ENCODE results near the gene UGCG. TPM values are rescaled to one million over a fixed set of nuclear protein-coding genes. Genes with fewer than 3 reads are reported as not detected.

Gene UGCG
- polyA plus RNA-seq, 2 of the 4 experiments (the other 2 are of a cell fraction), result 11.6 to 25.9 TPM

GRCh38 chr9:111949919-111950318 lies 53.3 kb downstream of the UGCG start:
- DNase-seq (ENCODE audit: low read depth in 1 of 2, low spot score in 1 of 2) (no peak), FAIRE-seq (no peak), ATAC-seq (no peak)
- H3K4me3 ChIP-seq, result no peak overlapping the region
- H3K27ac ChIP-seq, result no peak overlapping the region
- 94% methylated on average over 3 of the region's 3 CpGs for WGBS (ENCODE audit: missing lambda C conversion rate)
- H3K4me1 ChIP-seq, result peaks cover 2% of the 10 kb centered on the region
- no peaks in the 10 kb centered on the region for H3K9me3 ChIP-seq
- no peak for TF ChIP-seq ESRRA (IDR thresholded peaks at IDR 0.05; ENCODE audit: borderline replicate concordance, low read length)
- TF ChIP-seq HOXB5 (CRISPR knock-in tag; IDR thresholded peaks at IDR 0.05), result no peak
- no peak for TF ChIP-seq EP300 (IDR thresholded peaks at IDR 0.05)
- no peak for TF ChIP-seq JUN (IDR thresholded peaks at IDR 0.05)
- TF ChIP-seq REST (IDR thresholded peaks at IDR 0.05), result no peak
- TF ChIP-seq CBX8 (IDR thresholded peaks at IDR 0.05), result no peak
- ChIA-PET CTCF (interaction anchor here (1.0 to 1.6 kb wide), 3 partner anchors 8 to 27 kb away, joined by 3 to 4 read pairs (median 3); no protein-coding TSS in a partner anchor), POLR2A (no interaction called here)
- H3K4me2 ChIP-seq, result no peak overlapping the region

- H3K27ac ChIP-seq, result no peak overlapping the region
- H3K4me2 ChIP-seq, result no peak overlapping the region
- TF ChIP-seq RARB (CRISPR knock-in tag; IDR thresholded peaks at IDR 0.05) (no peak), MAZ (IDR thresholded peaks at IDR 0.05; ENCODE audit: borderline replicate concordance, low read depth, low read length) (no peak), RFX5 (IDR thresholded peaks at IDR 0.05) (no peak), NFE2L2 (conservative IDR thresholded peaks at IDR 0.05; ENCODE audit: low read length) (no peak), HMGXB4 (CRISPR knock-in tag; IDR thresholded peaks at IDR 0.05; ENCODE audit: borderline replicate concordance) (no peak), EHF (CRISPR knock-in tag; IDR thresholded peaks at IDR 0.05) (no peak), HOXA7 (CRISPR knock-in tag; IDR thresholded peaks at IDR 0.05) (no peak), BHLHE40 (IDR thresholded peaks at IDR 0.05; ENCODE audit: low read depth, low read length) (no peak), FOXS1 (CRISPR knock-in tag; IDR thresholded peaks at IDR 0.05) (no peak), ZNF302 (CRISPR knock-in tag; IDR thresholded peaks at IDR 0.05) (no peak)
- ChIA-PET POLR2A (interaction anchor here (0.6 kb wide), 1 partner anchor 29 kb away, joined by 4 read pairs; no protein-coding TSS in a partner anchor), CTCF (interaction anchor here (0.8 to 2.0 kb wide), 2 partner anchors 9 to 32 kb away, joined by 3 to 7 read pairs; no protein-coding TSS in a partner anchor)
- ATAC-seq (no peak), DNase-seq (ENCODE audit: low read depth in 1 of 2, low spot score in 1 of 2) (no peak), FAIRE-seq (no peak)
- peaks cover 3% of the 10 kb centered on the region; the same call in 1 of the 3 replicates for H3K4me1 ChIP-seq
- H3K9me3 ChIP-seq, result no peaks in the 10 kb centered on the region
- no peak overlapping the region for H3K4me3 ChIP-seq
- 67% methylated on average over 3 of the region's 3 CpGs for WGBS (ENCODE audit: missing lambda C conversion rate)
Measured at GRCh38 chr9:111952559-111952958, 55.9 kb downstream of the UGCG start.

- CTCF ChIA-PET, result interaction anchor here (0.7 to 2.0 kb wide), 4 partner anchors 8 to 16 kb away, joined by 3 to 7 read pairs (median 3); no protein-coding TSS in a partner anchor
- no peak for TF ChIP-seq FOXS1 (CRISPR knock-in tag; IDR thresholded peaks at IDR 0.05)
- TF ChIP-seq HOXA7 (CRISPR knock-in tag; IDR thresholded peaks at IDR 0.05), result no peak
- TF ChIP-seq SREBF2 (IDR thresholded peaks at IDR 0.05), result no peak
- FAIRE-seq, result no peak
Measured at GRCh38 chr9:111953444-111953843, 56.8 kb downstream of the UGCG start.

More at GRCh38 chr9:111953444-111953843, 56.8 kb downstream of the UGCG start:
- Histone ChIP-seq H3K27ac (peak overlapping the region in 1 of 2 experiments; percentile 32; a peak in 1 of 6 replicates), H3K4me1 (peaks cover 11% of the 10 kb centered on the region), H3K9me3 (no peaks in the 10 kb centered on the region), H3K4me3 (no peak overlapping the region), H3K4me2 (no peak overlapping the region)
- ATAC-seq (no peak), DNase-seq (ENCODE audit: low read depth in 1 of 2, low spot score in 1 of 2) (no peak)
- POLR2A ChIA-PET, result no interaction called here
- WGBS (ENCODE audit: missing lambda C conversion rate), result 86% methylated on average over 3 of the region's 3 CpGs
